NT2/D1 (cell line): ENCODE data around the gene CACNB2.

ENCODE experiments used
- SUZ12 ChIP-seq: IDR thresholded peaks from 2 replicates; pipeline ENCODE4 v1.6.1; 2011; ENCODE audit not compliant: insufficient read length, insufficient read depth; ENCODE audit errors: extremely low read depth
- YY1 ChIP-seq: IDR thresholded peaks from 2 replicates; pipeline ENCODE4 v1.6.1; 2011; ENCODE audit not compliant: insufficient read length, insufficient read depth
- ZNF274 ChIP-seq: IDR thresholded peaks from 2 replicates; pipeline ENCODE4 v1.6.1; 2011; ENCODE audit warnings: mild to moderate bottlenecking, low read depth, low read length

GRCh38 chr10:18368273-18368672, 228.0 kb downstream of the CACNB2 start:
- TF ChIP-seq YY1 (no peak), ZNF274 (no peak), SUZ12 (no peak)
